Fibroblast of skin of back (primary cell): ENCODE measurements around the gene COQ8A.
"Not testable (repeated sequence)": the region's sequence is repeated elsewhere in the genome, so short reads cannot be mapped to it uniquely, and the experiment has no call there.

ENCODE experiments used
- DNase-seq: peaks from one replicate; pipeline ENCODE4 v3.0.0-alpha.2; 2013

Gene COQ8A

DNA sequence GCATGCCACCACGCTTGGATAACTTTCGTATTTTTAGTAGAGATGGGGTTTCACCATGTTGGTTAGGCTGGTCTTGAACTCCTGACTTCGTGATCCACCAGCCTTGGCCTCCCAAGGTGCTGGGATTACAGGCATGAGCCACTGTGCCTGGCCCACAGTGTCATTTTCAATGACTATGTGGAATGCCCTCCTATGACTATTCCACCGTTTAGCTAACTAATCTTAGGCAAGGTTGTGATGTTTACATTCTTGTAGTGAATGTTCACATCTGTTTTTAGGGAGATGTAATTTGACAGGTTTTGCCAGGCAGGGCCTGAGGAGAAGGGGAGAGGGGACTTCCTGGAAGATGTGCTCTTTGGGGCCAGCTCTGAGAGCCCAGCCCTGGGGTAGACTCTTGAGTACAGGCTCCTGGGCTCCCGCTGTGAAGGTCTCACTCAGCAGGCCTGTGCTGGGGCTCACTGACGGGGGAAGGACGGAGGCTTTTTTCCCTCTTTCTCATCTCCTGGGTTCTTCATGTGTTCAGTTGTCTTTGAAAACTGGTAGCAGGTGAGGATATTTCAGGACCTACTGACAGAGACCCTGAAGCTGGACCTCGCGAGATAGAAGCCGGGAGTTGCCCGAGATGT is 13.2 kb downstream of the COQ8A start:
- DNase-seq = peak; percentile 27

DNA sequence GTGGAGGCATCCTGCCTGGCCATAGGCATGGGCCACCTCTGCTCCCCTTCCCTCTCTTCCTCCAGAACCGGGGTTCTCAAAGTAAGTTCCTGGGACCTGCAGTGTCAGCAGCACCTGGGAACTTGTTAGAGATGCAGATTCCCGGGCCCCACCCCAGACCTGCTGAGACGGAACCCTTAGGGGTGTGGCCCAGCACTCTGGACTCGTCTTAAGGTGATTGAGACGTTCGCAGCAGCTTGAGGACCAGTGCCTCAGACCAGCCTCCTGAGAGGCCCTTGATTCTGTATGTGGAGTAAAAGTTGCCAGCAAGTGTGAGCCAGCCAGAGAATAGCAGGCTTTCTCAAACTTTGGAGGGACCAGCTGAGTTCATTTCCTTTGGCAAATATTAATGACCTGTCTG is 14.2 kb downstream of the COQ8A start:
- no peak for DNase-seq

DNA sequence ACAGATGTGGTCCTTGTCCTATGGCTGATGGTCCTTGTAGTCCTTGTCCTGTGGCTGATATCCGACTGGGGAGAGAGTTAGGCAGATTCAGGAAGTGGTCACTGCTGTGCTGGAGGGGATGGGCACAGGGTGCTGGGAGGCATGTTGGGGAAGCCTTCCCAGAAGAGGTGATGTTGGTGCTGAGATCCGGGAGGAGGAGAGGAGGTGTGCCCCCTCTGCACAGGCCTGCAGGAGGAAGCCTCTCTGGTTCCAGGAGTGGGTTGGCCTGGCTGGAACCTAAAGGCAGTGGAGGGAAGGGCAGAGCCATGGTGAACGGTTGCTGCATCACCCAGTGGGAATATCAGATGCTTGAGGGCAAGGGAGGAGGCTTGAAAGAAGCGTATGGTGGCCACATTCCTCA is 14.7 kb downstream of the COQ8A start:
- DNase-seq = no peak

DNA sequence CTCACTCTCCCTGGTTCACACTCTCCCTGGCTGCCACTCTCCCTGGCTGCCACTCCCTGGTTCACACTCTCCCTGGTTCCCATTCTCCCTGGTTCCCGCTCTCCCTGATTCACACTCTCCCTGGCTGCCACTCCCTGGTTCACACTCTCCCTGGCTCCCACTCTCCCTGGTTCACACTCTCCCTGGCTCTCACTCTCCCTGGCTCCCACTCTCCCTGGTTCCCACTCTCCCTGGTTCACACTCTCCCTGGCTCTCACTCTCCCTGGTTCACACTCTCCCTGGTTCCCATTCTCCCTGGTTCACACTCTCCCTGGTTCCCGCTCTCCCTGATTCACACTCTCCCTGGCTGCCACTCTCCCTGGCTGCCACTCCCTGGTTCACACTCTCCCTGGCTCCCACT is 15.8 kb downstream of the COQ8A start:
- DNase-seq = not testable (repeated sequence)

DNA sequence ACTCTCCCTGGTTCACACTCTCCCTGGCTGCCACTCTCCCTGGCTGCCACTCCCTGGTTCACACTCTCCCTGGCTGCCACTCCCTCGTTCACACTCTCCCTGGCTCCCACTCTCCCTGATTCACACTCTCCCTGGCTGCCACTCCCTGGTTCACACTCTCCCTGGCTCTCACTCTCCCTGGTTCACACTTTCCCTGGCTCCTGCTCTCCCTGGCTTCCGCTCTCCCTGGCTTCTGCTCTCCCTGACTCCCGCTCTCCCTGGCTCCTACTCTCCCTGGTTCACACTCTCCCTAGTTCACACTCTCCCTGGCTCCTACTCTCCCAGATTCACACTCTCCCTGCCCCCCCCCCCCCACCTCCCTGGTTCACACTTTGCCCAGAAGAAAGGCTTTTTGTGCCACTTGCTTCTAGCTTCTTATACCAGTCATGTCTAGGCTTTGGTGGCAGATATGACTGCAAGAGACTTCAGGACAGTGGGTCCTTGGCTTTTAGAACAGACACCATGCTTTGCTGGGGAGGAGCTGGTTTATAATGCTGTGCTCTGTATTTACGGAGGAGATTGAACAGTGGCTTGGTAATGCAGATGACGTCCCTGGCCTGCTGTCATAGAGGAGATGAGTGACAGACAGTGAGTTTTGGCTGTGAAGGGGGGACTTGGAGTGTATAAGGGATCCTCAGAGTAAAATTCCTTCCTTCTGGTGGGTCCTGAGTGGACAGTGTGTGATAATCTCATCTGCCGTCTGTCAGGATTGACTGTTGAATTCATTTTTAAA is 17.0 kb downstream of the COQ8A start:
- DNase-seq = no peak

DNA sequence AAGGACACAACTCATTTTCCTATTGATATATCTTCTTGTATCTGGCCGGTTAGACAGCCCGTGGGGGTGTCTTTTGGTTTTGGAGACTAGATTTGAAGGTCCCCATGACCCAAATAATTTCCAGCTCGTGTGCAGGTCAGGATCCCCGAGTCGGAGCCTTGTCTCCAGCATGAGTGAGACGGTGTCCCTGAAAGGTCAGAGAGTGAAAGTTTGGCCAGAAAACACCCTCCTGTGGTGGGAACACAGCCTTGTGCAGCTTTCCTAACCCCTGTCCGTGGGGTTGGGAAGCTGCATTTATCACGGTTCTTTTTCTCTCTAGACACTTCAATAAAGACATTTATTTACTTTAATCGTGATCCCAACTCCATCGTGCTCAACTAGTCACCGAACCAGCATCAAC is 17.6 kb downstream of the COQ8A start:
- no peak for DNase-seq

DNA sequence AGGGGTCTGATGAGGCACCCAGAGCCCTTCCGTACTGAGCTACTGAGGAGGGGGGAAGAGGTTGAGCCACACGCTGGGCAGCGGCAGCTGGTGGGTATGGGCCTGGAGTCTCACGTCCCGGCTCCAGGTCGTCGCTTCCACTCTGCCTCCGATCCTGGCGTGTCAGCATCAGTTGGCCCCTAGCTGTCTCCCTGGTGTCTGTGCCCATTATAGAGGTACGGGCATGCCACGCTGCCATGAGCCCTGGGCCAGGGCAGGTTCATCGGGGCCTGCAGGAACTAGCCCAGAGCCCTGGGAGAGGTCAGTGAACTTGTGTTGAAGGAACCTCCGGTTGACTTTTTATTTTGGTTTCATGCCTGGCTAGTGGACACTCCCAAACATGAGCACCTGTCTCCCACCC is 18.2 kb downstream of the COQ8A start:
- no peak for DNase-seq

DNA sequence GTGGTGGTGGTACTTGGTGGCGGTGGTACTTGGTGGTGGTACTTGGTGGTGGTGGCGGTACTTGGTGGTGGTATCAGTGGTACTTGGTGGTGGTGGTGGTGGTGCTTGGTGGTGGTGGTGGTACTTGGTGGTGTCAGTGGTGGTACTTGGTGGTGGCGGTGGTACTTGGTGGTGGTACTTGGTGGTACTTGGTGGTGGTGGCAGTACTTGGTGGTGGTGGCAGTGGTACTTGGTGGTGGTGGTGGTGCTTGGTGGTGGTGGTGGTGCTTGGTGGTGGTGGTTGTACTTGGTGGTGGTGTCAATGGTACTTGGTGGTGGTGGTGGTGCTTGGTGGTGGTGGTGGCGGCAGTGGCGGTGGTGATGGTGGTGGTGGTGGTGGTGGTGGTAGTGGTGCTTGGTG is 20.2 kb downstream of the COQ8A start:
- DNase-seq = no peak

DNA sequence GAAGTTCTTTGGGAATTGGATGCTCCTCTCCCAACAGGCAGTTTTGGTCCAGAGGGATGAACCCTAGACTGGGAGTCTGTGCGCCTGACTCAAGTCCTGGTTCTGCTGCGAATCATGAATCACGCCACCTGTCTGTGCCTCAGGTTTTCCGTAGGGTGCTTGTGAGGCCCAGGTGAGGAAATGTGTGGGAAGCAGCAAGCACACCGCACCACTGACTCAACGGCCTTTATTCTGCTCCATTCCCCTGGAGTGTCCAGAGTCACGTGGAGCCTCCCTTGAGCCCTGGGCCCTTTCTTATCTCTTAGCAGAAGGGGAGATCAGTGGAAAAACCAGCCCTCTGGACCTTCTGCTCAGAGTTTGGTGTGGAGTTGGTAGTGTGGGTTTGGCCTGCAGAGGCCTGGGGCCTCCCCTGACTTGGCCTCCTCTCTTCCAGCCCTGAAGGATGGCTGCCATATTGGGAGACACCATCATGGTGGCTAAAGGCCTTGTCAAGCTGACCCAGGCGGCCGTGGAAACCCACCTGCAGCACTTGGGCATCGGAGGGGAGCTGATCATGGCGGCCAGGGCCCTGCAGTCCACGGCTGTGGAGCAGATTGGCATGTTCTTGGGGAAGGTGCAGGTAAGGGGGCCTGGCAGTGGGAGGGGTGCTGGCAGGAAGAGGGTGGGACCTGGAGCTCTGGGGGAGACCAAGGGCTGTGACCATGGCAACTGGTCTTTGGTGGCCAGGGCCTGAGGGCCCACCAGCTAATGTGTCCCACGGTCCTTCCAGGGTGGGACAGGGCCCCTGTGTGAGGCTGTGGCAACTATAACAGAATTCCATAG is 21.1 kb downstream of the COQ8A start:
- DNase-seq = no peak

DNA sequence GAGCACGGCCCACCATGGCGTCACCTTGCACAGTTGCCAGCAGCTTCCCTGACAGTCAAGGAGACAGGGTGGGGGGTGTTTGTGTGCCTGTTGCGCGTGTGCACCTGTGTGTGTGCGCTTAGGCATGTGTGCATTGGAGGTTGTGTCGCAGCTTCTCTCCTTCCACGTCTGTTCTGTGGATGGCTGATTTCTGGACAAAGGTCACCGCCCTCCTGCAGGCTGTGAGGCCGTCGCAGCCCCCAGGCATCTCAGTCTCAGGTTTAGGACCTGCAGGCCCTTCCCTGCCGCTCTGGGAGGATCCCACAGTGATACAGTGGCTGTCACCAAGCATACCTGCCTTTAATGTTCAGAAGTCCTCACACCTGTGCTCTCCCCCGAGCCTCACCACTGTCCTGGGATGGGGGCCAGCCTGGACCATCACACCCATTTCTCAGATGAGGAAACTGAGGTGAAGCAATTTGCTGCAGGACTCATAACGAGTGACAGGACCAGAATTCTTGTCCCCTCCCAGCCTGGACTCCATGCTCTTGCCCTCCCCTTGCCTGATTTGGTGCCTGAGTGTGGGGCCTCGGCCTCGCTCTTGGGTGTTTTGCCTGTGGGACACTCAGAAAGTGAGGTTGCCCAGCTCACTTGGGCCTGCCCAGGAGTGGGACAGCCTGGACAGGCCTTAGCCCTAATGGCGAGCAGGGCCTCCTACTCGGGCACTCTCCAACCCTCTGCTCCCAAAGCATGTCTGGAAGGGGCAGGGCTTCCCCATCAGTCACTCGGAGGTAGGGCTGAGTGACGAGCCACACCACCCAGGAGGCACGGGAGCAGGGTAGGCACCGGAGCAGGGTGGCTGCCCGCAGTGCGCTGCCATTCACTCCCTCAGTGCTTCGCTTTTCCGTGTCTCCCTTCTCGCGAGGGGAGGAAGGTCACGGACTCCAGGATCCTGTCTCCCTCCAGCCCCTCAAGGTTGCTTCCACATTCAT is 22.6 kb downstream of the COQ8A start:
- DNase-seq = no peak

DNA sequence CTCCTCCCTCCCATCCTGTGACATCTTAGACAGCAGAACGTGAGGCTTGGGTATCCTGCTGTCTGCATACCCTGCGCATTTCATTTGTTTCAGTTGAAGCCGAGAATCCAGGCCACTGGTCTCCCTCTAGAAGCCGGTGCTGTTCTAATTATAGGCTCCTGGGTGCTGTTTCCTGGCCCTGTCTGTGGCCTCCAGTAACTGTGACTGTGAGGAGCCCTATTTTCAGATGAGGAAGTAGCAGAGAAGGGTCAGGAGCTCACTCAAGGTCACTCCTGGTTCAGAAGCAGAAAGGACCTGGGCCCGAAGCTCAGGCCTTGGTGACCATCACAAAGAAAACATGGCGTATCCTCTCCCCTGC is 24.0 kb downstream of the COQ8A start:
- DNase-seq = no peak

DNA sequence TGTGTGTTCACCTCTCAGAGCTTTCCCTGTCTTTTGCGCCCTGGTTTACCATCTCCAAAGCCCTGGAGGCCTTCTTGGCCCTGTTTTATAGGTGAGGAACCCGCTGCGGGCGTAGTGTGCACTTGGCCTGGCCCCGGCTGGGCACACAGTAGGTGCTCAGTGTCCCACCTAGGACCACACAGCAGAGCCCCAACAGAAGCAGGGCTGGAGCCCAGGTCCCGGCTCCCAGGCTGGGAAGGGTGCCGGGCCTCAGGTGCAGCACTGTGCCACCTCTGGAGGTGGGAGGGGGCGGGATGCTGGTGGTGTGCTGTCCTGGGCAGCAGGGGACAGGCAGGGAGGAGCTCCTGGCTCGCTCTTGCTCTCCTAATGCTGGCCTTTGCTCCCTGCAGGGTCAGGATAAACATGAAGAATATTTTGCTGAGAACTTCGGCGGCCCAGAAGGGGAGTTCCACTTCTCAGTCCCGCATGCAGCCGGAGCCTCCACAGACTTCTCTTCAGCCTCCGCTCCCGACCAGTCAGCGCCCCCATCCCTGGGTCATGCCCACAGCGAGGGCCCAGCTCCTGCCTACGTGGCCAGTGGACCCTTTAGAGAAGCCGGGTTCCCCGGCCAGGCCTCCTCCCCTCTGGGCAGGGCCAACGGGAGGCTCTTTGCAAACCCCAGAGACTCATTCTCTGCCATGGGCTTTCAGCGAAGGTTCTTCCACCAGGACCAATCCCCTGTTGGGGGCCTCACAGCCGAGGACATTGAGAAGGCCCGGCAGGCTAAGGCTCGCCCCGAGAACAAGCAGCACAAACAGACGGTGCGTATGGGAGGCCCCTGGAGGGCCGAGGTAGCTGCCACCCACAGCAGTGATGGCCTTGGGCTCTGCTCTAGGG is 24.8 kb downstream of the COQ8A start:
- no peak for DNase-seq

DNA sequence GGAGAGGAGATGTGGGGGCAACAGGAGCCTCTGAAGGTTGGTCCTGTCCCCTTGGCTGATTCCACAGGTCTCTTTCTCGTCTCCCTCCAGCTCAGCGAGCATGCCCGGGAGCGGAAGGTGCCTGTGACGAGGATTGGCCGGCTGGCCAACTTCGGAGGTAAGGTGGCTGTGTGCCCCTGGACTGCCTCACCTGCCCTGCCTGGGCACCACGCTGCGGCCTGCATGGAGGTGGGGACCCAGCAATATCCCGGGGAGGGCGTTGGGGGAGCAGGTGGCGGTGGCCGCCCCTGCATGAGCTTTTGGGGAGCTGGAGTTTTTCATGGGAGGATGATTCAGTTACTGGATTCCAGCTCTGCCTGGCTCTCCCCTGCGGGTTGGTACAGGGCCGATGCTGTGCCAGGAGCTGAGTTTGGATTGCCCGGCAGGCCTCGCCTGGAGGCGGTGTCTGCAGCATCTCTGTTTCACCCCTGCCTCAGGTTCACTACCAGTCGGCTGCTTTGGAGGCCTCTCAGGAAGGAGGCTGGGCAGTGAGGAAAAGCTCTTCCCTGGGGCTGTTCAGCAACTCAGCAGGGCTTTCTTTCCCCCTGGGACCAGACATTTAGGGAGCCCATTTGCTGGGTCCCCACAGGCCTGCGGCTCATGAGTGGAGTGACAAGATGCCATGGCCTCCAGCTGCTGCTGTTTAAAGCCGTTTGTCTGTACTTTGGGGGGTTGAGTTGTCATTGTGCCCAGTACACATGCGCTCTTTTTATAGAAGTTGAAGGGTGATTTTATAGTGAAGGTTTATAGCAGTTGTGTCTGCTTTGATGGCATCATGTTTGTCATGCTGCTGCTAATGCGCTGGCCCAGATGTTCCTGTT is 25.7 kb downstream of the COQ8A start:
- DNase-seq = no peak

DNA sequence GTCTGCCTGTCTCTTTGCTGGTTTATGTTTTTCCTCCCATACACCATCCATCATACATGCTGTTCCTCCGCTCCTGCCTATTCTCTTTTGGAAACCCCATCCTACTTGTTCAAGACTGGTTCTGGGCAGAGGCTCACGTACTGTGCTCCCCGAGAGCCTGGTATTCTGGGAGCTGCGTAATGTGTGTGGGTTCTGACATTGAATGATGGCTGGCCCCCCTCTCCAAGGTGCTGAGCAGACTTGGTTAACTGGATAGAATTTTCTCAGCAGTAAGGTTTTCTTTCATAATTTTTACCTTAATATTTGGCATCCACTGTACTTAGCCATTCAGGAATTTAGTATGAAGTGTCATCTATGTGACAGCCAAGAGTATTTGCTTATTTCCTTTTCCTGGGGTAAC is 26.6 kb downstream of the COQ8A start:
- DNase-seq = no peak

DNA sequence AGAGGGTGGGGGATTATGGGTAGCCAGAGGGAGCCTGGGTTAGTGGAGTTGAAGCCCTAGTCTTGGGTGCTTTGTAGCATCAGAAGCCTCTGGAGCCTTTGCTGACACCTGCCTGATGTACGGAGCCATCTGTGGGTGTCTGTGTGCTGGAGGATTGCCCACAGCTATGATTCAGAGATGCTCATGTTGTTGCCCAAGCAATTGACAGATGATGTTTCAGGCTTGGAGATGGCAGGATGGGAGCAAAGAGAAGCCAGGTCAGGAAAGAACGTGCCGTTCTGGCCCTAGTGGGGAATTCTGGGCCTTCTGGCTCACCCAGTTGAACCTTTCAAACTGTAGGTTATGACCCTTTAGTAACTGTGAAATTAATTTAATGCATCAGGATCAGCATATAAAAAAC is 27.6 kb downstream of the COQ8A start:
- DNase-seq = no peak

DNA sequence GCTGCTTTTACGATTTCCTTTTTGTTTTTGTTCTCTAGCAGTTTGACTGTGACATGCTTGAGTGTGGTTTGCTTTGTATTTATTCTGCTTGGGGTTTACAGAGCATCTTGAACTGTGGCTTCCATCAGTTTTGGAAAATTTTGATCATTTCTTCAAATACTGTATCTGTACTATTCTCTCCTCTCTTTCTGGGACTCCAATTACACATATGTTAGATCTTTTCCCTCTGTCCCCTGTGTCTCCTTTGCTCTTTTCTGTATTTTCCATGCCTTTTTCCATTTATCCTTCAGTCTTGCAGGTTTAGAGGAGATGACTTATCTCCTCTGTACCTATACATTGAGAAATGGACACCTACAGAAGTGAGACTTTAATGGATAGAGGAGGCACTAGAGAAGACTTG is 31.7 kb downstream of the COQ8A start:
- no peak for DNase-seq

DNA sequence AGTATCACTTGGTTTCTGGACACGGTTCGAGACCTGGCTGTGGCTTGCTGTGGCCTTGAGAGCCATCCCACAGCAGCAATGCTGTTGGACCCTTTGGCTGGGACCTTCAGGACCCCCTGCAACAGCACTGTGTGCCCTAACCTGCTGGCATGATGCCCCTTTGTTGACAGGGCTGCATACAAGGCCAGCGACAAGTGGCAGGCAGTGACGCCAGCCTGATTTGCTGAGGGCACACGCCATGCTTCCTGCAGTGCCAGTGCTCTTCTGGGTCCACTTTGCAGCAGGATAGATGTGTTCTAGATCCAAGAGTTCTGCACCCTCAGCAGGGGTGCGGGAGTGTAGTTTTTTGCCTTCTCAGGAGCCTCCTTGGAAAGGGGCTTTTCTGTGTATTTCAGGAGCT is 32.8 kb downstream of the COQ8A start:
- no peak for DNase-seq

DNA sequence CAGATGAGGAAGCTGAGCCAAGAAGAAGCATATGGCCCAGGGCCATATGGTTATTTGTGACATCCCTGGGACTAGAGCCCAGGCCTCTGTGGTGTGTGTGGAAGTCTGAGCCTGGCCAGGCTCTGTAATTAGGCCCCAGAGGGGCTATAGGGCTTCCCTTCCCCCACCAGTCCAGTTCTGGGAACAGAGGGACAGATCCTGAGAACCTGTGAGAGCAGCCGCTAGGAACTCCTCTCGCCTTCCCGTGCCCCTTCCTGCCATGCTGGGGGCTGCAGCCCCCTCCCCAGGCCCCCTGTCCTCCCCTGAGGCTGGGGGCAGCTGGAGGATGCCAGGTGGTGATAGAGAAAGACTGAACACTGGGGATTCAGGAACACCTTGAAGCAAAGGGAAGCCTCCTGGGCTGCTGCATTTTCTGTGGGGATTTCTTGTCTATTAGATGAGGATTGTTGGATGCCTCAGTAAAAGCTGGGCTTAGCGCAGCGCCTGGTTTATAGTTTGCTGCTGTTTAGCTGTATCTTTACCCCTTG is 33.3 kb downstream of the COQ8A start:
- DNase-seq = no peak

DNA sequence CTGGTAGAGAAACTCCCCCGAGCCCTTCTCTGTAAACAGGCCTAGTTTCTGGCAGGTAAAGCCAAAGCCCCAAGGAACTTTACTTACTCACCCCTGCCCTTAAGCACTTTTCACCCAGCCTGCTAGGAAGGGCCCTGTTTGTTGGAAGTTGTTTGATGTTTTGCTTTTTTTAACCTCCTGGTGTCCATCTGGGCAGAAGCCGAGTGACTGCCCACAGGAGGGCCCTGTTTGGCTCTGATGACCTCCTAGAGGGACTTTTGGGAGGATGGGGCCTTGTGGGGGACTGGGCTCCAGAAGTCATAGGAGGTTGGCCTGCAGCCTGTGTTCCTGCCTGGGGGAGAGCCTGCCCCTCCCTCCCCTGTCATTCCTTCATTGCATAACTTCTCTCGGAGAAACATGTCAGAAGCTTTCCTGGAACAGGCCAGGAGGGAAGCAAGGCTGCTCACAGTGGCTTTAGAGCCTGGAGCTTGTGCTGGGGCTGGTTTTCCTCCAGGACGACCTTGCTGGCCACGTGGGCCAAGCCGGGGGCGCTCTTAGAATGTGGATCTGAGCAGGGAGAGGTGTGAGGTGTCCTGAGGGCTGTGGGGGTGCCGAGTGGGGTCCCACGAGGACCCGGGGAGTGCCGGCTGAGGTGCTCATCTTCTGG is 33.9 kb downstream of the COQ8A start:
- DNase-seq = no peak
